GM12878 (cell line): ENCODE results near the gene SEPTIN10. TPM values are rescaled to one million over a fixed set of nuclear protein-coding genes. Genes with fewer than 3 reads are reported as not detected.

Experiments
- ATAC-seq: fragments of 200-7000 bp; cut with Tn5 transposase; 3 replicates; pipeline ENCODE4 v1.9.1; 2020; ENCODE audit warnings: mild to moderate bottlenecking, moderate library complexity
- BruUV-seq: library from RNA; stranded (reverse); fragments of 400-500 nt; replicated peaks from 2 replicates; lab custom pipeline; 2021; lab: Mats Ljungman, UMichigan
- CTCF ChIA-PET: fragments of 300-600 bp; sonication (Branson Sonifier 250); formaldehyde crosslinking; extraction: SDS; loops from one replicate; lab custom pipeline; 2021; ENCODE audit warnings: inconsistent platforms; lab: Yijun Ruan, JAX
- POLR2A ChIA-PET: fragments of 350-600 bp; formaldehyde crosslinking; extraction: SDS; loops from one replicate; lab custom pipeline; 2021; ENCODE audit warnings: inconsistent platforms; lab: Charles Lee
- RAD21 ChIA-PET: fragments of 300-600 bp; sonication (Branson Sonifier 250); formaldehyde crosslinking; loops from one replicate; lab custom pipeline; 2023; ENCODE audit warnings: antibody characterized with exemption; ENCODE audit not compliant: unreplicated experiment; lab: Charles Lee
- SMC1A ChIA-PET: fragments of 300-600 bp; sonication (Branson Sonifier 250); formaldehyde crosslinking; loops from one replicate; lab custom pipeline; 2023; ENCODE audit not compliant: unreplicated experiment, uncharacterized antibody; lab: Charles Lee
- DNase-seq: peaks from one replicate; pipeline ENCODE4 v3.0.0-alpha.2; 2011; ENCODE audit warnings: low read depth, low spot score
- FAIRE-seq: peaks from 3 replicates; lab custom pipeline; 2011; peaks lifted over from hg19 to GRCh38; lab: Jason Lieb, UNC
- H2AFZ ChIP-seq: 2 replicates; pipeline ENCODE4 v1.6.0; 2011; ENCODE audit warnings: low read depth, low read length, control low read depth; ENCODE audit not compliant: control insufficient read depth
- H3K27ac ChIP-seq: 2 replicates; pipeline ENCODE4 v1.5.1; 2011; ENCODE audit warnings: control low read depth; ENCODE audit not compliant: control insufficient read depth, insufficient read depth
- H3K27me3 ChIP-seq, 2 experiments: replicated peaks in 1 of 2; 2 replicates each; pipeline versions ENCODE4 v1.6.0 to v1.6.1; 2011; ENCODE audit warnings: low read length in 1 of 2; ENCODE audit not compliant: control insufficient read depth in 2 of 2, insufficient read depth in 2 of 2
- H3K36me3 ChIP-seq, 2 experiments: 2 replicates each; pipeline ENCODE4 v1.5.1; 2011; ENCODE audit warnings: low read length in 1 of 2; ENCODE audit not compliant: control insufficient read depth in 2 of 2, insufficient read depth in 2 of 2
- H3K4me1 ChIP-seq: 2 replicates; pipeline ENCODE4 v1.6.1; 2011; ENCODE audit warnings: mild to moderate bottlenecking, low read length, moderate library complexity, mixed read lengths; ENCODE audit not compliant: control insufficient read depth, insufficient read depth
- H3K4me2 ChIP-seq: 2 replicates; pipeline ENCODE4 v1.6.0; 2011; ENCODE audit warnings: control low read depth; ENCODE audit not compliant: control insufficient read depth, insufficient read depth
- H3K4me3 ChIP-seq: fragments of 200-600 bp; sonication (generic); 2 replicates; pipeline ENCODE4 v1.5.1; 2016
- H3K79me2 ChIP-seq: 2 replicates; pipeline ENCODE4 v1.6.0; 2011; ENCODE audit warnings: low read length; ENCODE audit not compliant: control insufficient read depth, insufficient read depth
- H3K9ac ChIP-seq: 2 replicates; pipeline ENCODE4 v1.8.0; 2011; ENCODE audit warnings: low read length, control low read depth, mixed read lengths; ENCODE audit not compliant: control insufficient read depth, insufficient read depth
- H3K9me3 ChIP-seq: replicated peaks from 3 replicates; pipeline ENCODE4 v1.5.1; 2011; ENCODE audit warnings: mild to moderate bottlenecking, low read length; ENCODE audit not compliant: control insufficient read depth, insufficient read depth
- H4K20me1 ChIP-seq: 2 replicates; pipeline ENCODE4 v1.6.0; 2011; ENCODE audit not compliant: control insufficient read depth, insufficient read depth
- CEBPZ ChIP-seq: fragments of 150-350 bp; IDR thresholded peaks from 2 replicates; pipeline ENCODE4 v1.6.1; 2016; ENCODE audit warnings: low read depth, low read length
- CTCF ChIP-seq, 3 experiments: IDR thresholded peaks in 2 of 3; conservative IDR thresholded peaks in 1 of 3; 2 replicates each; pipeline ENCODE4 v1.5.1; 2011; ENCODE audit warnings: low read depth in 3 of 3, low read length in 3 of 3, mild to moderate bottlenecking in 3 of 3, control low read depth in 2 of 3, moderate library complexity in 2 of 3, inconsistent platforms in 1 of 3, mixed read lengths in 1 of 3; ENCODE audit not compliant: control insufficient read depth in 2 of 3, insufficient read depth in 1 of 3; ENCODE audit errors: extremely low read depth in 1 of 3
- ESRRA ChIP-seq: IDR thresholded peaks from 2 replicates; pipeline ENCODE4 v1.6.1; 2012; ENCODE audit warnings: mild to moderate bottlenecking, low read length, improper control_type of control experiment
- KLF5 ChIP-seq: fragments of 450-650 bp; IDR thresholded peaks from 2 replicates; pipeline ENCODE4 v1.6.1; 2014; ENCODE audit warnings: mild to moderate bottlenecking; ENCODE audit not compliant: partially characterized antibody
- POLR2AphosphoS5 ChIP-seq: IDR thresholded peaks from 2 replicates; pipeline ENCODE4 v1.6.1; 2011; ENCODE audit warnings: mild to moderate bottlenecking, low read length, inconsistent platforms
- SIX5 ChIP-seq: IDR thresholded peaks from 2 replicates; pipeline ENCODE4 v1.6.1; 2011; ENCODE audit warnings: mild to moderate bottlenecking, low read depth, low read length, moderate library complexity; ENCODE audit not compliant: severe bottlenecking
- SKIL ChIP-seq: fragments of 450-650 bp; IDR thresholded peaks from 2 replicates; pipeline ENCODE4 v1.6.1; 2017; ENCODE audit warnings: mild to moderate bottlenecking, low read depth, inconsistent platforms; ENCODE audit not compliant: poor library complexity, severe bottlenecking
- SMAD5 ChIP-seq: IDR thresholded peaks from 2 replicates; pipeline ENCODE4 v1.6.1; 2016; ENCODE audit warnings: antibody characterized with exemption, low read depth
- YBX1 ChIP-seq: fragments of 450-650 bp; IDR thresholded peaks from 2 replicates; pipeline ENCODE4 v1.6.1; 2016; ENCODE audit warnings: antibody characterized with exemption
- ZNF592 ChIP-seq: fragments of 450-650 bp; IDR thresholded peaks from 2 replicates; pipeline ENCODE4 v1.6.1; 2017; ENCODE audit warnings: mild to moderate bottlenecking, moderate library complexity
- WGBS: methylation state at CpG from one replicate; pipeline ENCODE4 v1.1.6; 2016; ENCODE audit warnings: low lambda C conversion rate; ENCODE audit not compliant: insufficient replicate concordance, insufficient coverage; ENCODE audit errors: missing lambda C conversion rate; 5-methylcytosine and 5-hydroxymethylcytosine counted together
- in situ Hi-C: fragments of 300-500 bp; cut with MboI; formaldehyde crosslinking; loops from 9 replicates; pipeline ENCODE4 v1.14.3; 2018; ENCODE audit warnings: mixed read lengths
- intact Hi-C: fragments of 100-400 bp; cut with micrococcal nuclease; formaldehyde crosslinking; loops from one replicate; pipeline ENCODE4 v1.14.2; 2022; ENCODE audit not compliant: unreplicated experiment
- polyA plus RNA-seq, 11 experiments: library from polyadenylated mRNA; depleted of rRNA in 4 of 11; unstranded in 6 of 11; stranded (reverse) in 5 of 11; fragments of >200 nt; fragmentation: Nextera tagmentation in 4 of 11; fragmentation: Illumina TruSeq in 1 of 11; extraction: Ambion mirVana in 4 of 11; extraction: Trizol in 1 of 11; gene quantifications; 1 replicate in 1 of 11; 2 replicates in 10 of 11; pipeline versions ENCODE4 v1.2.1 to v1.2.3, GENCODE V29; 2011 to 2016; ENCODE audit warnings: inconsistent platforms in 2 of 11, missing spikeins in 2 of 11, low read depth in 1 of 11
- total RNA-seq, 4 experiments: library from RNA; depleted of rRNA in 3 of 4; stranded (reverse); fragments of >200 nt in 3 of 4; fragmentation: Illumina TruSeq in 1 of 4; extraction: Trizol in 1 of 4; gene quantifications; 2 replicates each; pipeline versions ENCODE4 v1.2.1 to v1.2.3, GENCODE V29; 2013 to 2021

Gene SEPTIN10
- total and polyA plus RNA-seq, 10 of the 15 experiments (the other 5 are each of a cell fraction or from before 2014, with no cell fraction given) = 20.2 to 132 (median 62.7) TPM

GRCh38 chr2:109595644-109596043 is 18.1 kb downstream of the SEPTIN10 start:
- WGBS = 72% methylated on average over 4 of the region's 4 CpGs
- POLR2A ChIA-PET = interaction anchor here (1.0 to 1.3 kb wide), 3 partner anchors 11 to 14 kb away, joined by 3 to 4 read pairs (median 3); no protein-coding TSS in a partner anchor
- CTCF ChIA-PET = interaction anchor here (1.2 to 5.1 kb wide), 3 partner anchors 12 to 21 kb away, joined by 3 to 34 read pairs (median 3); no protein-coding TSS in a partner anchor
- TF ChIP-seq SKIL = no peak
- TF ChIP-seq CTCF (IDR thresholded peaks at IDR 0.05 in 2 of 3, conservative IDR thresholded peaks at IDR 0.05 in 1 of 3; ENCODE audit: control insufficient read depth in 2 of 3, extremely low read depth in 1 of 3, insufficient read depth in 1 of 3, low read depth in 3 of 3, low read length in 3 of 3) = no peak
- no peak for TF ChIP-seq POLR2AphosphoS5
- TF ChIP-seq ZNF592 = no peak
- no peak for TF ChIP-seq SIX5
- no peak for TF ChIP-seq YBX1
- no peak for TF ChIP-seq CEBPZ
- no peak for TF ChIP-seq KLF5
- TF ChIP-seq ESRRA = no peak
- TF ChIP-seq SMAD5 = no peak

More at GRCh38 chr2:109595644-109596043, 18.1 kb downstream of the SEPTIN10 start:
- in situ Hi-C loops = no loop called here
- Histone ChIP-seq H3K27me3 (no peaks in the 10 kb centered on the region), H3K27ac (no peak overlapping the region), H3K4me2 (no peak overlapping the region), H3K9me3 (no peaks in the 10 kb centered on the region; the same call in 2 of the 3 replicates), H3K4me3 (no peak overlapping the region), H4K20me1 (no peaks in the 10 kb centered on the region), H3K9ac (no peak overlapping the region), H3K4me1 (peaks cover 16% of the 10 kb centered on the region), H3K36me3 (no peaks in the 10 kb centered on the region; a peak in 2 of 4 replicates), H2AFZ (no peak overlapping the region), H3K79me2 (peaks cover 32% of the 10 kb centered on the region)
- ChIA-PET RAD21 (interaction anchor here (0.6 to 1.3 kb wide), 4 partner anchors 11 to 39 kb away, joined by 3 to 6 read pairs (median 3); no protein-coding TSS in a partner anchor), SMC1A (interaction anchor here (6.4 kb wide), 1 partner anchor 11 kb away, joined by 74 read pairs; no protein-coding TSS in a partner anchor)
- FAIRE-seq (no peak), DNase-seq (no peak), ATAC-seq (no peak)
- BruUV-seq = no TSS peak
- intact Hi-C loops = no loop called here
